GM12878 (cell line): Measurements from ENCODE around the gene MSL3B.

ENCODE experiments used
- BCL3 ChIP-seq: IDR thresholded peaks from 2 replicates; pipeline ENCODE4 v1.6.1; 2011; ENCODE audit warnings: borderline replicate concordance, low read depth, mild to moderate bottlenecking, moderate library complexity, low read length; ENCODE audit not compliant: insufficient read depth, poor library complexity, severe bottlenecking
- CEBPB ChIP-seq, 2 experiments: fragments of 150-350 bp in 1 of 2; IDR thresholded peaks; 2 replicates each; pipeline ENCODE4 v1.6.1; 2012 to 2014; ENCODE audit warnings: low read depth in 2 of 2, low read length in 2 of 2, borderline replicate concordance in 1 of 2, inconsistent platforms in 1 of 2
- E2F4 ChIP-seq: IDR thresholded peaks from 2 replicates; pipeline ENCODE4 v1.6.1; 2012; ENCODE audit warnings: low read depth, low read length, improper control_type of control experiment
- EZH2 ChIP-seq: IDR thresholded peaks from 2 replicates; pipeline ENCODE4 v1.6.1; 2012; ENCODE audit warnings: low read depth, mild to moderate bottlenecking, control low read depth, inconsistent platforms, low read length, borderline replicate concordance; ENCODE audit not compliant: control insufficient read depth
- GABPA ChIP-seq: IDR thresholded peaks from 2 replicates; pipeline ENCODE4 v1.6.1; 2014; ENCODE audit warnings: antibody characterized with exemption, low read depth, mild to moderate bottlenecking, inconsistent platforms
- POLR2A ChIP-seq: IDR thresholded peaks from 2 replicates; pipeline ENCODE4 v1.6.1; 2011; ENCODE audit warnings: low read depth, mild to moderate bottlenecking, low read length
- RAD21 ChIP-seq: IDR thresholded peaks from 2 replicates; pipeline ENCODE4 v1.6.1; 2011; ENCODE audit warnings: mild to moderate bottlenecking, low read depth, low read length, moderate library complexity; ENCODE audit not compliant: insufficient read depth
- RBBP5 ChIP-seq: fragments of 200-600 bp; sonication (generic); conservative IDR thresholded peaks from 2 replicates; pipeline ENCODE4 v1.6.1; 2016
- SP1 ChIP-seq: IDR thresholded peaks from one replicate; pipeline ENCODE4 v1.6.1; 2011; ENCODE audit warnings: low read depth, low read length
- YY1 ChIP-seq: IDR thresholded peaks from 2 replicates; pipeline ENCODE4 v1.6.1; 2011; ENCODE audit warnings: low read depth, mild to moderate bottlenecking, low read length
- TF ChIP-seq, protein P1 (sequence below), 3 experiments: IDR thresholded peaks in 2 of 3; conservative IDR thresholded peaks in 1 of 3; 2 replicates each; pipeline ENCODE4 v1.5.1; 2011; ENCODE audit warnings: low read depth in 3 of 3, low read length in 3 of 3, mild to moderate bottlenecking in 3 of 3, control low read depth in 2 of 3, moderate library complexity in 2 of 3, inconsistent platforms in 1 of 3, mixed read lengths in 1 of 3; ENCODE audit not compliant: control insufficient read depth in 2 of 3, insufficient read depth in 1 of 3; ENCODE audit errors: extremely low read depth in 1 of 3

- TF ChIP-seq POLR2A (no peak), CEBPB (IDR thresholded peaks at IDR 0.05; ENCODE audit: borderline replicate concordance in 1 of 2, low read depth in 2 of 2, low read length in 2 of 2) (no peak), E2F4 (no peak), EZH2 (no peak), RBBP5 (no peak), GABPA (no peak), BCL3 (no peak), RAD21 (no peak), SP1 (no peak), YY1 (no peak)
- TF ChIP-seq, protein P1, sequence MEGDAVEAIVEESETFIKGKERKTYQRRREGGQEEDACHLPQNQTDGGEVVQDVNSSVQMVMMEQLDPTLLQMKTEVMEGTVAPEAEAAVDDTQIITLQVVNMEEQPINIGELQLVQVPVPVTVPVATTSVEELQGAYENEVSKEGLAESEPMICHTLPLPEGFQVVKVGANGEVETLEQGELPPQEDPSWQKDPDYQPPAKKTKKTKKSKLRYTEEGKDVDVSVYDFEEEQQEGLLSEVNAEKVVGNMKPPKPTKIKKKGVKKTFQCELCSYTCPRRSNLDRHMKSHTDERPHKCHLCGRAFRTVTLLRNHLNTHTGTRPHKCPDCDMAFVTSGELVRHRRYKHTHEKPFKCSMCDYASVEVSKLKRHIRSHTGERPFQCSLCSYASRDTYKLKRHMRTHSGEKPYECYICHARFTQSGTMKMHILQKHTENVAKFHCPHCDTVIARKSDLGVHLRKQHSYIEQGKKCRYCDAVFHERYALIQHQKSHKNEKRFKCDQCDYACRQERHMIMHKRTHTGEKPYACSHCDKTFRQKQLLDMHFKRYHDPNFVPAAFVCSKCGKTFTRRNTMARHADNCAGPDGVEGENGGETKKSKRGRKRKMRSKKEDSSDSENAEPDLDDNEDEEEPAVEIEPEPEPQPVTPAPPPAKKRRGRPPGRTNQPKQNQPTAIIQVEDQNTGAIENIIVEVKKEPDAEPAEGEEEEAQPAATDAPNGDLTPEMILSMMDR (IDR thresholded peaks at IDR 0.05 in 2 of 3, conservative IDR thresholded peaks at IDR 0.05 in 1 of 3; ENCODE audit: control insufficient read depth in 2 of 3, extremely low read depth in 1 of 3, insufficient read depth in 1 of 3, low read depth in 3 of 3, low read length in 3 of 3) = no peak
These were observed 46.0 kb downstream of the MSL3B start for GRCh38 chr2:233822101-233822771.
